Measurements from ENCODE around the gene COG6. TPM values are rescaled to one million over a fixed set of nuclear protein-coding genes. Genes with fewer than 3 reads are reported as not detected.

The COG6 gene
- total RNA-seq, 3 donors from 2014 or later, result 20.5 to 27.1 (median 20.8) TPM

DNA sequence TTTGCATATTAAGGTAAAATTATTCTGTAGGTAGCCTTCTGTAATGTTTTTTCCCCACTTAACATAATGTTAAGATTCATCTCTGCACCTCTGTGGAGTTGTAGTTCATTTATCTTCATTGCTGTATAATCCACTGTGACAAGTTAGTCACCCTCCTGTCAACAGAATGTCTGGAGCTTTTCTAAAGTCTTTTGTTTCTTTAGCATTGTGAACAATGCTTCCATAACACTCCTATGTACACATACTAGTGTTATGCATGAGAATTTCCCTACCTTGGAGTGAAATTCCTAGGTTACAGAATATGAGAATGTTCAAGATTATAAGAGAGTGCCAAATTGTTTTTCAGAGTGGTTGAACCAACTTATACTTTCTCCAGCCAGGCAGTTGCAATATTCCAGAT, 113.5 kb downstream of the COG6 start:
- DNase-seq (no peak), ATAC-seq (no peak)
- Mint-ChIP-seq H3K4me1 (ENCODE audit: low read depth) (peaks cover 8% of the 10 kb centered on the region), H3K9me3 (no peaks in the 10 kb centered on the region), H3K36me3 (ENCODE audit: insufficient read depth) (peaks cover 5% of the 10 kb centered on the region), H3K27me3 (ENCODE audit: low read depth) (no peaks in the 10 kb centered on the region), H3K4me3 (no peak overlapping the region)

DNA sequence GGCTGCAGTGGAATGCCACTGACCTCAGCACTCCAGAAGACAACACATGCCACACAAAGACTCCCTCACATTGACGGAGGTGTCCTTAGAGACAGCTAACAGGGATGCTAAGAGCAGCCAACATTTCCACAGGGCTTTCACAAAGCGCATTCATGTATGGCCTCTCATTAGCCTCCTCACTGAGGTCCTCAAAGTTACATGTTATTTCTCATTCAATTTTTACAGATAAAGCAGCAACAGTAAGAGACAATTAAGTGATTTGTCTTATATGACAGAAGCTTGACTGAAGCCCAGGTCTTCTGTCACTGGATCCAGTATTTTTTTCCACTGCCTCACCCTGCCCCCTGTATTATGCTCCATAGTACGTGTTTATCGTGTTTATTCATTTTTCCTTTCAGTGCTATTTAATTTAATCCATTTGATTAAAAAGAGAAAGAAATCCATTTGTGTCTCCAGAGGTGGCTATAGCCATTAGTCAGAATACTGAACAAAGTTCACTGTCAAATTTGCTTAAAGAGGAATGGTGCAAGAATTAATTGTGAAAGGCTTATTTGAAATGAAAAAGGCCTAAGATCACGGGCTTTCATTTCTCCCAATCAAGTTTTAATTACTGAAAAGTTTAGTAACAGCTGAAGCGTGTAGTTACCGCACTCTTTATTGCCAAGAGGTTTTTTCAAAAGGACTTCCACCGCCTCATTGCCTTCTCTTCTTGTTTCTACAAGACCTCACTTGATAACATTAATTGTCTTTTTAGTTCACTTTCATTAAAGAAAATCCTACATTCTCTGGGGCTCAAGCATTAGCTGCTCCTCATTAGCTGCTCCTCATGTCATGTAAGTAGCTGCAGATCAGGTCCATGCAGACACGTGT, 115.0 kb downstream of the COG6 start:
- Mint-ChIP-seq H3K4me3 (no peak overlapping the region), H3K4me1 (ENCODE audit: low read depth) (peaks cover 8% of the 10 kb centered on the region), H3K9me3 (no peaks in the 10 kb centered on the region), H3K27me3 (ENCODE audit: low read depth) (no peaks in the 10 kb centered on the region), H3K36me3 (ENCODE audit: insufficient read depth) (peaks cover 5% of the 10 kb centered on the region)
- ATAC-seq, result no peak
- no peak for DNase-seq

DNA sequence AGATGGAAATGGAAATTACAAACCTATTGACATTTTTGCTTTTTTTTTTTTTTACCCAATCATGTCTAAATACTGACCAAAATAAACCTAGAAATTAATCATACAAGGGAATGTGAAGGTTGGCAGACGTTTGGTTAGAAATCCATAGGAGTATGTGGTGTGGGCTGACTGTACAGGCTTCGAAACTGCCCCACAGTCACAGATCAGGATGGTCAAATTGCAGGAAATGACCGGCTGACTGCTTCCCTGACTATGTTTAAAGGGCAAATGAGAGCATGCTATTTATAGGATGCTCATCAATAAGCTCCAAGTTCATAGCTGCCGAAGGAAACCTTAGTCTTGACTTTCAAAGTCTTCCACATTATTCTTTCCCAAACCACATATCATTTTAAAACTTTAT, 118.4 kb downstream of the COG6 start:
- no peak for ATAC-seq
- H3K9me3 Mint-ChIP-seq, result peaks cover 6% of the 10 kb centered on the region
- H3K4me3 Mint-ChIP-seq, result no peak overlapping the region
- H3K4me1 Mint-ChIP-seq (ENCODE audit: low read depth), result peaks cover 31% of the 10 kb centered on the region
- H3K27me3 Mint-ChIP-seq (ENCODE audit: low read depth), result no peaks in the 10 kb centered on the region
- no peak for DNase-seq
- H3K36me3 Mint-ChIP-seq (ENCODE audit: insufficient read depth), result peaks cover 6% of the 10 kb centered on the region

DNA sequence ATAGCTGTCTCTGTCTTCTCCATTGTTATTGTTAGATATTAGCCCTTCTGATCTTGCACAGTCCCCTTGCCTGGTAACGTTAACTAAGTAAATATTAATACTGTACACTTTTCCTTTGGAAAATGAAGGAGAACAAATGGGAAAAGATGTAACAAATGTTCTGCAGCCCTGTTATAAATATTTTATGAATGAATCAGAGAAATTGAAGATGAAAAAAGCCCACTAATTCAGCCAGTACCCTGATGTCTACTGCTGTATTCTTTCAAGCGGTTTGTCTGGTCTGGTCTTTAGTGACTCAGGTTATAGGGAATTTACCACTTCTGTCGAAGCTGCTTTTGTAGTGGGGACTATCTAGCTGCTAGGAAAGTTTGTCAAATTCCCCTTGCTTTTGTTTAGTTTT, 121.0 kb downstream of the COG6 start:
- peaks cover 6% of the 10 kb centered on the region for H3K36me3 Mint-ChIP-seq (ENCODE audit: insufficient read depth)
- no peak overlapping the region for H3K4me3 Mint-ChIP-seq
- peaks cover 45% of the 10 kb centered on the region for H3K4me1 Mint-ChIP-seq (ENCODE audit: low read depth)
- no peaks in the 10 kb centered on the region for H3K27me3 Mint-ChIP-seq (ENCODE audit: low read depth)
- H3K9me3 Mint-ChIP-seq, result peaks cover 6% of the 10 kb centered on the region
- DNase-seq (no peak), ATAC-seq (peak; percentile 78 to 83)

DNA sequence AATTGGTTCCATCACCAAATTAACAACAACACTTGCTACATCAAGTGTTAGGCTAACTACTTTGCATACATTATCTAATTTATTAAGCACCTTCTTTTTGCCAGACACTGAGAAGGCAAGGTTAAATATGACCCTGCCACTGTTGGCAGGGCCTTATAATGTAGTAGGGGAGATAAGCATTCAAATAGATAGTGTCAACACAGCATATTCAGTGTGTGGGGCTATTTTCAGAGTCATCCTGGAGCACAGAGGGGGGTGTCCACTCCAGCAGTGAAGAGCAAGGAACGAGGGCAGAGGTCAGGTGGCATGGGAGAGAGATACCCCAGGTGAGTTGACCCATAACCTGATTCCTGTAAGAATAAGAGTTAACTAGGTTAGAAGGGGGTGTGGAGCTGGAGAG, 121.6 kb downstream of the COG6 start:
- Mint-ChIP-seq H3K27me3 (ENCODE audit: low read depth) (no peaks in the 10 kb centered on the region), H3K36me3 (ENCODE audit: insufficient read depth) (peaks cover 5% of the 10 kb centered on the region), H3K4me3 (peak overlapping the region; percentile 14), H3K9me3 (peaks cover 6% of the 10 kb centered on the region), H3K4me1 (ENCODE audit: low read depth) (peaks cover 45% of the 10 kb centered on the region)
- ATAC-seq (peak in 1 of 2 donors; percentile 33), DNase-seq (no peak)

DNA sequence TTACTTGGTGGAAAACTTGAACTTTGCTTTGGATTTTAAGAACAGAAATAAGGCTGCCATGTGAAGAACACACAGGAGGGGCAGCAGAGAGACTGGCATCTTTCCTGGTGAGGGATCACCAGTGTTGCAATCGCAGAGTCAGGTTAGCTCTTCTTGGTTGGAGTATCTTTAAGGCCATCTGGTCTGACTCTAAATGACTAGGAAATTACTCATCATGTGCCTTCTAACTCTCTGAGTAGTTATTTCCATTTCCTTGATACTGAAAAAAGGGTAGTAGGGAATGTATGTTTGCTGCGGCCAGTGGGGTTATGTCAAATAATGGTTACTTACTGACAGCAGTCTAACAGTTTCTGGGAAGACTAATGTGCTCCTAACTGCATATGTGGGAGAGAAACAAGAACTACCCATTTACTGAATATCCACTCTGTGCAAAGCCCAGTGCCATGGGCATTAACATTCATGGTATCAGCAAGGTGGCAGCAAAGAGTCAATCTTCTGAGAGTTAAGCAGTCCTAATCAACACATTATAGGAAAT, 122.1 kb downstream of the COG6 start:
- Mint-ChIP-seq H3K4me1 (ENCODE audit: low read depth) (peaks cover 45% of the 10 kb centered on the region), H3K36me3 (ENCODE audit: insufficient read depth) (peaks cover 4% of the 10 kb centered on the region), H3K4me3 (peak overlapping the region; percentile 14), H3K9me3 (peaks cover 6% of the 10 kb centered on the region), H3K27me3 (ENCODE audit: low read depth) (no peaks in the 10 kb centered on the region)
- ATAC-seq (peak; percentile 80), DNase-seq (peak; percentile 28)

DNA sequence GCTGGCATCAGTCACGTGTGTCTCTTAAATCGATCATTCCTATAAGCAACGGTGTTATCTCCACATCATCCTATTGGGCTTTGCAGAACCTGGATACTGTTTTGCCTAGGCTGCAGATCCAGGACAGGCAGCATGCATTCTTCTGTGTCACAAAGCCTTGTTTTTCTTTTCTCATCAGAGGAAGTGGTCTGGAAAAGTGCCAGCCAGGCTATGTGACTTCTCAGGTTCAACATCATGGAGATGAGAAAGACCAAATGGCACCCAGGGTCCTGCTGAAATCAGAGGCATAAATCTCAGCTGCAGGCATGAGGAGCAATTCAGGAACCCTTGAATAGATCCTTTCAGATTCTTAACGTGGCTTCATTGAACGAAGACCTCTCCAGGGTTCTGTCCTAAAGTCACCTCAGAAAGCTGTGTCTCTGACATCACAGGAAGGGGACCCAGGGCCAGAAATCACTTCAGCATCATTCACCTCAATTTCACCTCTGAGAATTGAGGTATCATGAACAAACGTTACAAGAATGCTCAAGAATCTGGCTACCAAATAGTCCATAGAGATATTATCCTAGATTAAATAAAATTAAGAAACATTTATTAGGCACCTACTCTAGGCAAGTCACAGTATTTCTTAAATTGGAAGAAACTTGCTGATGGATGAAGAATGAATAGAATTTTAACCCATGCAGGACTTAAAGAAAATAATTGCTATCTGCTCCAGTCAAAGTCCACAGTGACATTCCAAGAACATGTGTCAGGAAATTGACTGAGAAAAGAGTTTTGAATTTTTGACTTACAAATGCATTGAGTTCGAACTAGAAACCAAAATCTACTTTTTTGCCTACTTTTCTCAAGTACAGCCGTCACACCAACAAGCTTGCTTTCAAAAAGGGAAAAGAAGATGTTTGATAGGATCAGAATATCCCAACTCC, 124.1 kb downstream of the COG6 start:
- no peak overlapping the region for H3K4me3 Mint-ChIP-seq
- H3K27me3 Mint-ChIP-seq (ENCODE audit: low read depth), result no peaks in the 10 kb centered on the region
- DNase-seq, result peak; percentile 32
- peaks cover 2% of the 10 kb centered on the region for H3K36me3 Mint-ChIP-seq (ENCODE audit: insufficient read depth)
- peaks cover 45% of the 10 kb centered on the region for H3K4me1 Mint-ChIP-seq (ENCODE audit: low read depth)
- ATAC-seq, result no peak
- H3K9me3 Mint-ChIP-seq, result peaks cover 6% of the 10 kb centered on the region

DNA sequence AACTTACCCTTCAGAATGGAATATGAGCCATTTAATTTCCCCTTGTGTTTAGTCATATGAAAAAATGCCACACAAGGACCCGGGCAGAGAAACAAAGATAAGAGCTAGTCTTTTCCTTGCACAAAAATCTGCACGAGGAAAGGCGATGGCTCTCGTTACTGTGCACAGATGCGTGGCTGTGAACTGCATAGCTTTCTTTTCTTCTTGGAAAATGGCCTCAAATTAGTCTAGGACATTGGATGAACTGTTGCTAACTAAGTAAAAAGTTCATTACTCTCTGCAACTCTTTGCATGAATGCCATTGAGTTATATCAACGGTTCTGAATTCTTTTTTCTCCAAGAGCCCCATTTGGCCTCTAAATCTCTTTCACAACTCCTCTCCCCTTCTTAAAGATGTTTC, 125.2 kb downstream of the COG6 start:
- H3K4me1 Mint-ChIP-seq (ENCODE audit: low read depth), result peaks cover 45% of the 10 kb centered on the region

DNA sequence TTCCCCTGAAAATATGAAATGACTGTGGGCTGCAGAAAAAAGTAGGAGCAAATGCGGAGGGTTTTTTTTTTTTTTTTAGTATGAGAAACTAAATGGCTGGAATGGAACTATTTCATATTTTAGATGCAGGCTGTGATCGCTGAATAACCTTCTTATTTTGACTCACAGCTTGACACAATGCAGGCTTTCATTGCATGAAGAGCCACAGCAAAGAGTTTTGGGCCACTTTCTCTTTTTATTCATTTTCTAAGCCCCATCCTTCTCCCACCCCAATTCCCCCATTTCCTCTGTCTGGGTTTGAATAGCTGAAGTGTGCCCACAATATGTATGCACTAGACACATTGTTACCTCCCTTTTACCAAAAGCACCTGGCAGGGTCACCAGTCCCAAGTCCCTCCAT, 125.9 kb downstream of the COG6 start:
- Mint-ChIP-seq H3K9me3 (peaks cover 6% of the 10 kb centered on the region), H3K4me3 (no peak overlapping the region), H3K36me3 (ENCODE audit: insufficient read depth) (peaks cover 2% of the 10 kb centered on the region), H3K27me3 (ENCODE audit: low read depth) (no peaks in the 10 kb centered on the region), H3K4me1 (ENCODE audit: low read depth) (peaks cover 39% of the 10 kb centered on the region)
- DNase-seq (no peak), ATAC-seq (no peak)

More for the DNA sequence above, 125.2 kb downstream of the COG6 start:
- peaks cover 2% of the 10 kb centered on the region for H3K36me3 Mint-ChIP-seq (ENCODE audit: insufficient read depth)
- H3K4me3 Mint-ChIP-seq, result no peak overlapping the region
- DNase-seq (no peak), ATAC-seq (no peak)
- H3K9me3 Mint-ChIP-seq, result peaks cover 6% of the 10 kb centered on the region
- no peaks in the 10 kb centered on the region for H3K27me3 Mint-ChIP-seq (ENCODE audit: low read depth)

DNA sequence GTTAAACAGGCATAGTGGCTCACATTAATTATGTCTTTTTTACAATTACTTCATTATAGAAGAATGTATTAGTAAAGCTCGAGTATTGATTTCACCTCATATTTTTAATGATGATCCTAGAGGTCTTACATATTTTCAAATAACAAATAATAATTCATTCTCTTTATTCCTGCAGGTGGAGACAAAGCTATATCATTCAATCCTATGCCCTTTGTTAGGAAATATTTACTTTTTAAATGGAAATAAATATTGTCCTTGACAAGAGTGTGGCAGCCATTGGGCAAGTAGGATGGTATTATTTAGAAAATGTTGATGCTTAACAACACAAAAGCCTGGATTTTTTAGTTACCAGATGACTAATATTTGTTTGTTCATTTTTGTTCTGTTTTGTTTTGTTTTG, 127.6 kb downstream of the COG6 start:
- ATAC-seq, result no peak
- H3K36me3 Mint-ChIP-seq (ENCODE audit: insufficient read depth), result no peaks in the 10 kb centered on the region
- H3K4me3 Mint-ChIP-seq, result no peak overlapping the region
- H3K4me1 Mint-ChIP-seq (ENCODE audit: low read depth), result peaks cover 26% of the 10 kb centered on the region
- H3K9me3 Mint-ChIP-seq, result no peaks in the 10 kb centered on the region
- no peak for DNase-seq
- H3K27me3 Mint-ChIP-seq (ENCODE audit: low read depth), result no peaks in the 10 kb centered on the region

DNA sequence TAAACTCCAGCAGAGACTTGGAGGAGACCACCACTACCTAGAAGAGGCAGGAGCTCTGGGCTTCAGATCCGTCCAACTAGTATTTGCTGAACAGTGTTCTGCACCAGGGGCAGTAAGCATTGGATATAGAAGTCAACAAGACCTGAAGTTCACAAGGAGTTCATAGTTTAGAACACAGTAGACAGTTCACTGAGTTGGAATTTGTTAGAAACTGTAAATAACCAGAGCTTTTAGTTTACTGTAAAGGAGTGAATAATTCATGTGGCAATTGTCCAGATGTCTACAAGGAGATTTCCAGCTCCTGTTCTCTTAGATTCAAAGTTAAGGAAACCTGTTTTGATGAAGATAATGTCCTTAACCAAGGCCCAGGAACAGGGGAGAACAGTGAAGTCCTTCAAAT, 128.9 kb downstream of the COG6 start:
- peaks cover 13% of the 10 kb centered on the region for H3K4me1 Mint-ChIP-seq (ENCODE audit: low read depth)
- H3K4me3 Mint-ChIP-seq, result no peak overlapping the region
- H3K9me3 Mint-ChIP-seq, result peaks cover 11% of the 10 kb centered on the region
- H3K36me3 Mint-ChIP-seq (ENCODE audit: insufficient read depth), result peaks cover 3% of the 10 kb centered on the region
- DNase-seq, result no peak
- no peak for ATAC-seq
- no peaks in the 10 kb centered on the region for H3K27me3 Mint-ChIP-seq (ENCODE audit: low read depth)

DNA sequence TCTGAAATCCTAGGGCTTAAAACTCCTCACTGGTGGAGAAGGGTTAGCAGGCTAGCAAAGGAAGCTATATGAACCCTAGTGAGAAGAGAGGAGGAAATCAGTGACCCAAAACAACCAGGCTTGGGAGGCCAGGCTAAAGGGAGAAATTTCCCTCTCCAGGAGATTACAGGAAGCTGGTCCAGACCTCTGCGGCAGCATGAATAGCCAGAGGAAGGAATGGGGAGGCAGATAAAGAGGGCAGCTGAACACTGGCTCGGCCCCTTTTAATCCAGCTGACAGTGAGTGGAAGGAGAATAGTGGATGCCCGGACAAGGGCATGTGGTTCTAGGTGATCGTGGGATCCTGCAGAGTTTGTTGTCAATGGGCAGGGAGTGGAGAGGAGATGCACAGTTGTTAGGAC, 130.6 kb downstream of the COG6 start:
- Mint-ChIP-seq H3K36me3 (ENCODE audit: insufficient read depth) (peaks cover 6% of the 10 kb centered on the region), H3K27me3 (ENCODE audit: low read depth) (no peaks in the 10 kb centered on the region), H3K9me3 (peaks cover 14% of the 10 kb centered on the region), H3K4me3 (no peak overlapping the region), H3K4me1 (ENCODE audit: low read depth) (peaks cover 4% of the 10 kb centered on the region)
- DNase-seq (no peak), ATAC-seq (no peak)

DNA sequence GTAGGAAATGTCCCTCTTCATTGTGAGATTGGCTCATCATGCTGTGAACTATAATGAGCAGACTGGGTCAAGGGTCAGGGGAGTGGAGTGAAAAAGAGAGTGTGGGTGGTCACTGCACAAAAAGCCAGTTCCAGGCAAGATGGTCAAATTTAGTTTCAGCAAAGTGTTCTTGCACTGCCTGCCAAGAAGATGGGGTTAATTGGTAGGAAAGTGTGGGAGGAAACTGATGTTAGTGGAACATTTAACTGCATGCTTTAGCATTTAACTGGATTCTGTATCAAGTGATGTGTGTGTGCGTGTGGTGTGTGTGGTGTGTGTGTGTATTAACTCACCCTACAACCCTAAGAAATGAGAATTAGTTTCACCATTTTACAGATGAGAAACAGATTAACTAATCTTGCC, 131.6 kb downstream of the COG6 start:
- Mint-ChIP-seq H3K4me1 (ENCODE audit: low read depth) (peaks cover 3% of the 10 kb centered on the region), H3K27me3 (ENCODE audit: low read depth) (no peaks in the 10 kb centered on the region), H3K36me3 (ENCODE audit: insufficient read depth) (peaks cover 6% of the 10 kb centered on the region), H3K9me3 (peaks cover 15% of the 10 kb centered on the region), H3K4me3 (no peak overlapping the region)
- DNase-seq, result no peak
- peak in 1 of 2 donors; percentile 35 for ATAC-seq

DNA sequence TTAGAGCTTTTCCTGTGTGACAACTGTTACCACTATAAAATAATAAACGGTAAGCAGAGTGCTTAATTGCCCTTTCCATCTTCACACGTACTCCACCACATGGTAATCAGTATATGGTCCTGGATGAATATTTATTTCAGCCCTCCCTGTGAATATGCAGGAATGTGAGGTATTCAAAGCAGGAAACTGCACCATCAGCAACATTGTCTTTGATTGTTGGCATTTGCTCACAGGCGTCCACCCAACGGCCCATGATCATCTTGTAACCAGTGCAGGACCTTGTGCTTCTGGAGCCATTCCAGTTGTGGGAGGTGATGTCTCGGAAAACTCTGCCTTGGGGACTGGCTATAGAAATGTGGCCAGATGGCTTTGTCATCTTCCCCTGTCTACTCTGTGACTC, 132.6 kb downstream of the COG6 start:
- Mint-ChIP-seq H3K9me3 (peaks cover 19% of the 10 kb centered on the region), H3K4me1 (ENCODE audit: low read depth) (peaks cover 3% of the 10 kb centered on the region), H3K27me3 (ENCODE audit: low read depth) (no peaks in the 10 kb centered on the region), H3K4me3 (no peak overlapping the region), H3K36me3 (ENCODE audit: insufficient read depth) (peaks cover 6% of the 10 kb centered on the region)
- no peak for ATAC-seq
- DNase-seq, result no peak

Measured in activated T-cell treated with anti-CD3 and anti-CD28 coated beads, Interleukin-2, amount 50 U/mL, for 4 hours (primary cell).